CD1c-positive myeloid dendritic cell (primary cell): ENCODE measurements around the gene CCDC74B.
"Not testable (repeated sequence)": the region's sequence is repeated elsewhere in the genome, so short reads cannot be mapped to it uniquely, and the experiment has no call there.

Source experiments
- DNase-seq: peaks from one replicate; pipeline ENCODE4 v3.0.0-alpha.2; 2016; ENCODE audit errors: extremely low spot score

Gene CCDC74B

GRCh38 chr2:130145006-130145414 lies at the start of gene CCDC74B:
Gene CCDC74B, minus strand, starts transcription at chr2:130145112. Its CDS starts 116 bp downstream, at chr2:130144996.
- DNase-seq = peak; percentile 23

- not testable (repeated sequence) for DNase-seq
These were observed 48.9 kb upstream of the CCDC74B start for GRCh38 chr2:130193824-130194223.

- DNase-seq = not testable (repeated sequence)
These were observed 47.5 kb upstream of the CCDC74B start for GRCh38 chr2:130192451-130192850.

- DNase-seq = not testable (repeated sequence)
These were observed 46.4 kb upstream of the CCDC74B start for GRCh38 chr2:130191319-130191718.

- DNase-seq = no peak
These were observed 45.3 kb upstream of the CCDC74B start for GRCh38 chr2:130190237-130190636.

- not testable (repeated sequence) for DNase-seq
These were observed 44.0 kb upstream of the CCDC74B start for GRCh38 chr2:130188958-130189357.

GRCh38 chr2:130187859-130188792 lies 43.2 kb upstream of the CCDC74B start:
- not testable (repeated sequence) for DNase-seq

- no peak for DNase-seq
These were observed 42.4 kb upstream of the CCDC74B start for GRCh38 chr2:130187268-130187667.

- DNase-seq = no peak
These were observed 41.5 kb upstream of the CCDC74B start for GRCh38 chr2:130186391-130186790.

GRCh38 chr2:130185896-130186295 lies 41.0 kb upstream of the CCDC74B start:
- DNase-seq = no peak

- DNase-seq = no peak
These were observed 40.5 kb upstream of the CCDC74B start for GRCh38 chr2:130185436-130185835.

- no peak for DNase-seq
These were observed 38.8 kb upstream of the CCDC74B start for GRCh38 chr2:130183512-130184373.

GRCh38 chr2:130182826-130183511 lies 38.1 kb upstream of the CCDC74B start:
- not testable (repeated sequence) for DNase-seq

GRCh38 chr2:130181880-130182682 lies 37.2 kb upstream of the CCDC74B start, which contains the start of gene MZT2B:
Gene MZT2B, plus strand, starts transcription at chr2:130182262. Its CDS starts 21 bp downstream, at chr2:130182283.
- DNase-seq = peak; percentile 93

GRCh38 chr2:130181325-130181879 lies 36.5 kb upstream of the CCDC74B start, which contains the start of gene SMPD4:
Gene SMPD4, minus strand, starts transcription at chr2:130181602. Its CDS starts 5,010 bp downstream, at chr2:130176592.
- DNase-seq = peak; percentile 99

- not testable (repeated sequence) for DNase-seq
These were observed 35.8 kb upstream of the CCDC74B start for GRCh38 chr2:130180404-130181324.

GRCh38 chr2:130174866-130175265 lies 30.0 kb upstream of the CCDC74B start:
- not testable (repeated sequence) for DNase-seq

GRCh38 chr2:130169896-130170295 lies 25.0 kb upstream of the CCDC74B start:
- no peak for DNase-seq

- DNase-seq = not testable (repeated sequence)
These were observed 24.3 kb upstream of the CCDC74B start for GRCh38 chr2:130169163-130169562.
